Measurements from ENCODE around the gene ADAMTS3.

The ADAMTS3 gene

DNA sequence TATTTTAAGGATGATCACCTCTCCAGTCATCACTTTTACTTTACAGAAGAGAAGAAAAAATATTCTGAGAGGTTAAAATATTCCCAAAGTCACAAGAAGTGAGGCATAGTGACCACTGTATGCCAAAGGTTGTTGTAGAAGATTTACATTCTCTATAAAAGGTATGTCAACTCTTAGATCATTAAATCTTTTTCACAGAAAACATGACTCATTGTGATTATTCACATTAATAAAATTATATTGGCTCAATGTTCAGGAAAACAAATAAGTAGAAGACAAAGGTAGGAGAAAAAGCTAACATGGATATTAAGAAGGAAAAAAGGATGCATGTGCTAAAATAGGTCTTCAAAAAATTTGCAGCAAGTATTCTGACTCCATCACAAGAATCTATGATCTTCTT is 82.0 kb downstream of the ADAMTS3 start:
- no peak overlapping the region for H3K4me3 ChIP-seq (replicated peaks in 1 of 2; ENCODE audit: low read depth in 2 of 2, low read length in 2 of 2)
- DNase-seq (ENCODE audit: low read depth in 2 of 2), result no peak
- TF ChIP-seq CTCF (IDR thresholded peaks at IDR 0.05; ENCODE audit: low read depth, low read length), result no peak

DNA sequence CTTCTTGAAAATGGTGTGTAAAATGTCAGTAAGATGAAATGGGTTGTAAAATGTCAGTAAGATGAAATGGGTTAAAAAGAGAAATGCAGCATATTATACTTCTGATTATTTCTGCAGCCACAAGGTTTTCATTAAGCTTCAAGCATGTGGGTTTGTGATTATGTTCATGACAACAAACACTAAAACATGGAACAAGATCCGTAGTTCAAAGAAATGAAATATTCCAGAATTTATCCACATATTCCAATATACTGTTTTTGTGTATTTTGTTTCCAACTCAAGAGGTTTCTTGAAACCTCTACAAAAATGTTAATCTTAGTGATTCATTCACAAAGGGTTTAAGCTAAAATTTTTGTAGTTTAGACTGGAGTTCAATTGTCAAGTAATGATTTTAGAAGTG is 84.0 kb downstream of the ADAMTS3 start:
- no peak overlapping the region for H3K4me3 ChIP-seq (replicated peaks in 1 of 2; ENCODE audit: low read depth in 2 of 2, low read length in 2 of 2)
- DNase-seq (ENCODE audit: low read depth in 2 of 2), result no peak
- TF ChIP-seq CTCF (IDR thresholded peaks at IDR 0.05; ENCODE audit: low read depth, low read length), result no peak

- peak; percentile 23 to 49 for DNase-seq (ENCODE audit: low read depth in 2 of 2)
- no peak overlapping the region for H3K4me3 ChIP-seq (replicated peaks in 1 of 2; ENCODE audit: low read depth in 2 of 2, low read length in 2 of 2)
- no peak for TF ChIP-seq CTCF (IDR thresholded peaks at IDR 0.05; ENCODE audit: low read depth, low read length)
Measured at GRCh38 chr4:72473434-72473900, 95.6 kb downstream of the ADAMTS3 start.

DNA sequence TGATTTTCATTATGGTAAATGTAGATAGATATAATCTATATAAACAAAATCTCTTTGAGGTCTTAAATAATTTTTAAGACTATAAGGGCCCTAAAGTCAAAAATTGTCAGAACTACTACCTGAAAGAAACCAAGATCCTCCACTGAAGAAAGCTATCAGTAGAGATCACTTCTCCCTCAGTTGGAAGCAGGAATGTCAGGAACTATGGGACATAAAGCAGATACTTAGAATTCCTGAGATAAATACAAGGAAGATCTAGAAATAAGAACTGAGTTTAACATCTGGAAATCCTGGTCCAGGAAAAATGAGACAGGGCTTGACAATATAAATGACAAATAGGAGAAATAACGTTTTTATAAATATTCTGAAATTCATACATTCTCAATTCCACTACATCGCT is 97.2 kb downstream of the ADAMTS3 start:
- no peak overlapping the region for H3K4me3 ChIP-seq (replicated peaks in 1 of 2; ENCODE audit: low read depth in 2 of 2, low read length in 2 of 2)
- no peak for TF ChIP-seq CTCF (IDR thresholded peaks at IDR 0.05; ENCODE audit: low read depth, low read length)
- DNase-seq (ENCODE audit: low read depth in 2 of 2), result no peak

GRCh38 chr4:72468904-72469502 is 100.0 kb downstream of the ADAMTS3 start:
- peak; percentile 34 for TF ChIP-seq CTCF (IDR thresholded peaks at IDR 0.05; ENCODE audit: low read depth, low read length)
- no peak overlapping the region for H3K4me3 ChIP-seq (replicated peaks in 1 of 2; ENCODE audit: low read depth in 2 of 2, low read length in 2 of 2)
- DNase-seq (ENCODE audit: low read depth in 2 of 2), result peak; percentile 52 to 61

DNA sequence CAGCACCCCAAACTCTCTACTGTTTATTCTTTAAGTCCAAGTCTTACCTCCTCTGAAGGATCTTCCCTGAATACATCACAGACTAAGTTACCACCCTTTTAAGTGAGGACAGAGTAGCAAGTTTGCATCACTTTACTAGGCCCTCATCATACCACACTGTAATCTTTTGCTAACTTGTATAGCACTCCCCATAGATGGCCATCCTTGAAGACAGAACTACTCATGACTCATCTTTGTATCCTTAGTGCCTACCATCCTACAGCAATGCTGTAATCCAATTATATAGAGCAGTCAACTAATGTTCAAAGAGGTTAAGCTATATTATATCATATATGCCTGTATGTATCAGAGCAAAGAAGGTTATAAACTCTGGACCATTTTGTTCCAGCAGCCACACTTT is 101.4 kb downstream of the ADAMTS3 start:
- no peak for TF ChIP-seq CTCF (IDR thresholded peaks at IDR 0.05; ENCODE audit: low read depth, low read length)
- H3K4me3 ChIP-seq (replicated peaks in 1 of 2; ENCODE audit: low read depth in 2 of 2, low read length in 2 of 2), result no peak overlapping the region
- DNase-seq (ENCODE audit: low read depth in 2 of 2), result peak in 1 of 2 donors; percentile 13

GRCh38 chr4:72463724-72464123 is 105.3 kb downstream of the ADAMTS3 start:
- no peak for TF ChIP-seq CTCF (IDR thresholded peaks at IDR 0.05; ENCODE audit: low read depth, low read length)
- DNase-seq (ENCODE audit: low read depth in 2 of 2), result no peak
- no peak overlapping the region for H3K4me3 ChIP-seq (replicated peaks in 1 of 2; ENCODE audit: low read depth in 2 of 2, low read length in 2 of 2)
